PC-9 (cell line): ENCODE data around the gene SH3RF3.

Experiments used
- EZH2 ChIP-seq: fragments of 200-600 bp; sonication (generic); IDR thresholded peaks from 2 replicates; pipeline ENCODE4 v1.8.0; 2017; ENCODE audit warnings: antibody characterized with exemption, low read depth
- TF ChIP-seq, protein P1 (sequence below): fragments of 200-600 bp; sonication (generic); conservative IDR thresholded peaks from 2 replicates; pipeline ENCODE4 v1.6.1; 2017; ENCODE audit warnings: mixed run types, antibody characterized with exemption, mild to moderate bottlenecking, moderate library complexity

DNA sequence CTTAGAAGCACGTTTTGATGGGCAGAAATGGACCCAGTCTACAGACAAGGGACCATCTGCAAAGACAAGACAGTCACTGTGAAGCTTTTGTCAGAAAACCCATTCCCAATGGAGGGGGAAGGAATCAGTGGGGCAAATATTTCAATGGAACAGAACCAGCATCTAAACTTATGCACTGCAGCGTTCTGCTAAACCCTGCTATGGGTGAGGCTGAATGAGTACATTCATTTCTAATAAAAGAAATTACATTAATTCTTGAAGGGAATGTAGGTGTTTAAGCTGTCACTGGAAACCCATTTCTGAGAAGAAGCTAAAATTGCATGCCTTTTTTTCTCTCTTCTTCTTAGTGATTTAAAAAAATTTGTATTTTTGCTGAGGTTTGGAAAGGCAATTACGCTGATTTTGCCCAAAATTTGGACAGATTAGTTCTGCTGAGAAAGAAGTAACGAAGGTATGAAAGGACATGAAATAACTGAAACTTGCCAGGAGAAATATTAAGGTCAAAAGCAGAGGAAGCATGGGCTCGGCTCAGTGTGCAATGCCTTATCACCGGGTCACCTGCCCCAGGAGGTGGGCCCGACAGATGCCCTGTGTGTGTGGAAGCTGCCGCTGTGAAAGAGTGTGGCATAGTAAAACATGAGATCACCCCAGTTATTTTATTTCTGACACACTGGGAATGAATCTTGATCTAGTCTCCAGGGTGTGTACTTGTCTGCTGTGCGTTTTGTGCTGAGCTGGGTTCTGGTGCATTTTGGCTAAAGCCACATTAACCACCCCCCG lies 24.2 kb downstream of the SH3RF3 start:
- TF ChIP-seq, protein P1, sequence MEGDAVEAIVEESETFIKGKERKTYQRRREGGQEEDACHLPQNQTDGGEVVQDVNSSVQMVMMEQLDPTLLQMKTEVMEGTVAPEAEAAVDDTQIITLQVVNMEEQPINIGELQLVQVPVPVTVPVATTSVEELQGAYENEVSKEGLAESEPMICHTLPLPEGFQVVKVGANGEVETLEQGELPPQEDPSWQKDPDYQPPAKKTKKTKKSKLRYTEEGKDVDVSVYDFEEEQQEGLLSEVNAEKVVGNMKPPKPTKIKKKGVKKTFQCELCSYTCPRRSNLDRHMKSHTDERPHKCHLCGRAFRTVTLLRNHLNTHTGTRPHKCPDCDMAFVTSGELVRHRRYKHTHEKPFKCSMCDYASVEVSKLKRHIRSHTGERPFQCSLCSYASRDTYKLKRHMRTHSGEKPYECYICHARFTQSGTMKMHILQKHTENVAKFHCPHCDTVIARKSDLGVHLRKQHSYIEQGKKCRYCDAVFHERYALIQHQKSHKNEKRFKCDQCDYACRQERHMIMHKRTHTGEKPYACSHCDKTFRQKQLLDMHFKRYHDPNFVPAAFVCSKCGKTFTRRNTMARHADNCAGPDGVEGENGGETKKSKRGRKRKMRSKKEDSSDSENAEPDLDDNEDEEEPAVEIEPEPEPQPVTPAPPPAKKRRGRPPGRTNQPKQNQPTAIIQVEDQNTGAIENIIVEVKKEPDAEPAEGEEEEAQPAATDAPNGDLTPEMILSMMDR, result no peak
- no peak for TF ChIP-seq EZH2
